Measurements from ENCODE around the gene PGM5.

The PGM5 gene

DNA sequence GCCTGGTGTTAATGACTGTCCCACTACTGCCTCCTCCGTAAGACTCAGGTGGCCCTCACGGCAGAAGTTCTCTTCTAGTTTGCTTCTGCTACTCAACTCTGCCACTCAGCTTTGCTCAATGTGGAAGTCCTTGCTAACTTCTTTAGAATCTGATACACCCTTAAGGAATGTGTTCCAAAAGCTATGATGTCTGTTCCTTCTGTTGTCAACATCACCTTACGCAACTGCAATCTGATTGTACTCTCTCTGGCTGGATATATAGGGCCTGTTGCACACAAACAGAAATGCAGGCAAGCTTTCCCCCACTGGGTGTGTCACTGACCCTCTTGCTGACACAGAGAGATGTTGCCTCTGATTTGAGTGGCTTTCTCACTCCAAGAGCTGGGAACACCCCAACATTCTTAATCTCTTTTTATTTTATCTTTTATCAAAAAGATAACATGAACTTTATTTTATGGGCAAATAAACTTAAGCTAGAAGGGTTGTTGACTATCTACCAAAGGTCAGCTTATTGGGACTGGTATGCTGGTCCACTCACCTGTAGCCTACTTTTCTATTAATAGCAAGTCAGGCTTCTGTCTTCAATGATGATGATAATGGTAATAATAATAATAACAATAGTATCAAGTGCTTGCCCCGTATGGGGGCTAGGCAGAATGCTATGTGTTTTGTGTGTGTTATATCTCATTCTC is 159.1 kb downstream of the PGM5 start:
- no peaks in the 10 kb centered on the region for H3K4me1 ChIP-seq (ENCODE audit: insufficient read depth, low read length, severe bottlenecking)
- no peak overlapping the region for H3K27ac ChIP-seq (ENCODE audit: low read depth, low read length, poor library complexity, severe bottlenecking)
- no peaks in the 10 kb centered on the region for H4K20me1 ChIP-seq (ENCODE audit: insufficient read depth, low read length)
- peaks cover 6% of the 10 kb centered on the region; the same call in 1 of the 2 replicates for H3K9me3 ChIP-seq (ENCODE audit: low read length)
- no peaks in the 10 kb centered on the region for H3F3A ChIP-seq (ENCODE audit: insufficient read depth, low read length)
- H3K9me2 ChIP-seq (ENCODE audit: low read depth, low read length), result no peaks in the 10 kb centered on the region
- no peaks in the 10 kb centered on the region for H3K27me3 ChIP-seq (ENCODE audit: insufficient read depth, low read length)
- H3K79me2 ChIP-seq (ENCODE audit: insufficient read depth, low read length), result no peaks in the 10 kb centered on the region
- H2AFZ ChIP-seq (ENCODE audit: low read length), result no peak overlapping the region
- H3K4me2 ChIP-seq (ENCODE audit: low read length), result no peak overlapping the region
- H3K4me3 ChIP-seq (ENCODE audit: low read depth, low read length, poor library complexity, severe bottlenecking), result no peak overlapping the region
- no peaks in the 10 kb centered on the region for H3K36me3 ChIP-seq (ENCODE audit: insufficient read depth, low read length)
- TF ChIP-seq CTCF (IDR thresholded peaks at IDR 0.05; ENCODE audit: low read length), result no peak
- TF ChIP-seq EZH2 (IDR thresholded peaks at IDR 0.05; ENCODE audit: borderline replicate concordance, low read length), result no peak
- no peak overlapping the region for H3K9ac ChIP-seq (ENCODE audit: low read length)

DNA sequence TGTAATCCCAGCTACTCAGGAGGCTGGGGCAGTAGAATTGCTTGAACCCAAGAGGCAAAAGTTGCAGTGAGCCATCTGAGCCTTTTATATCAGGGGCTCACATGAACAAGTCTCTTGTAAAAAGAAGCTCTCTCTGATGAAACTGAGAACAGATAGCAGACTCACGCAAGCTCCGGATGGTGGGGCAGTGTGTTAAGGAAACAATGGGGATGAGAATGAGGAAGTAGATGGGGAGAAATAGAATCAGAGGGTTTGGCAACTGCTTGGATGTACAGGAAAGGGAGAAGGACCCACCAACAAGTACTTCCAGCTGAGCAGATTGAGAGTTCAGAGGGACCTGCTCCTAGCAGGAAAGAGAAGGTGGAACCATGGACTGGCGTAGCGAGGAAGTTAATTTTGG is 165.7 kb downstream of the PGM5 start:
- no peak overlapping the region for H3K27ac ChIP-seq (ENCODE audit: low read depth, low read length, poor library complexity, severe bottlenecking)
- no peak overlapping the region for H3K9ac ChIP-seq (ENCODE audit: low read length)
- no peaks in the 10 kb centered on the region for H3K9me2 ChIP-seq (ENCODE audit: low read depth, low read length)
- no peak overlapping the region for H2AFZ ChIP-seq (ENCODE audit: low read length)
- no peak overlapping the region for H3K4me2 ChIP-seq (ENCODE audit: low read length)
- H3K4me3 ChIP-seq (ENCODE audit: low read depth, low read length, poor library complexity, severe bottlenecking), result no peak overlapping the region
- no peak for TF ChIP-seq EZH2 (IDR thresholded peaks at IDR 0.05; ENCODE audit: borderline replicate concordance, low read length)
- TF ChIP-seq CTCF (IDR thresholded peaks at IDR 0.05; ENCODE audit: low read length), result no peak
- no peaks in the 10 kb centered on the region for H3K4me1 ChIP-seq (ENCODE audit: insufficient read depth, low read length, severe bottlenecking)
- no peaks in the 10 kb centered on the region for H3K36me3 ChIP-seq (ENCODE audit: insufficient read depth, low read length)
- H4K20me1 ChIP-seq (ENCODE audit: insufficient read depth, low read length), result no peaks in the 10 kb centered on the region
- H3K9me3 ChIP-seq (ENCODE audit: low read length), result peaks cover 6% of the 10 kb centered on the region; the same call in 1 of the 2 replicates
- no peaks in the 10 kb centered on the region for H3K27me3 ChIP-seq (ENCODE audit: insufficient read depth, low read length)
- H3F3A ChIP-seq (ENCODE audit: insufficient read depth, low read length), result no peaks in the 10 kb centered on the region
- H3K79me2 ChIP-seq (ENCODE audit: insufficient read depth, low read length), result no peaks in the 10 kb centered on the region

DNA sequence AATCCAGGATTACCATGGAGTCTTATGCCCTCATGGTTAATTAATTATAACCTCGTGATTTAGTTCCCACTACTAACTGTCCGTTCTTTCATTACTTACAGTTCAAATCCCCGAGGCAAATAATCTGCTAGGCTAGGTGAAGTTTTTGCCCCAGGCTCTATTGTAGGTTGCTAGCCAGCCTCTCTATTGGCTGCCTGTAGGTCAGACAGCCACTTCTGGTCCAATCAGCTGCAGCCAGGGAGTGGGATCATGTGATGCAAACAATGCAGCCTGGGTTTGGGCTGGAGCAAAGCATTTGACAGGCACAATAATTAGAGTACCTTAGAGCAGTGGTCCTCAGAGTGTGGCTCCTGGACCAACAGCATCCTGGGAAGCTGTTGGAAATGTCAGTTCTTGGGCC is 166.5 kb downstream of the PGM5 start:
- H3K27ac ChIP-seq (ENCODE audit: low read depth, low read length, poor library complexity, severe bottlenecking), result no peak overlapping the region
- no peak overlapping the region for H3K9ac ChIP-seq (ENCODE audit: low read length)
- no peaks in the 10 kb centered on the region for H3K9me2 ChIP-seq (ENCODE audit: low read depth, low read length)
- no peak overlapping the region for H2AFZ ChIP-seq (ENCODE audit: low read length)
- no peak overlapping the region for H3K4me2 ChIP-seq (ENCODE audit: low read length)
- H3K9me3 ChIP-seq (ENCODE audit: low read length), result peaks cover 6% of the 10 kb centered on the region; the same call in 1 of the 2 replicates
- H3K4me1 ChIP-seq (ENCODE audit: insufficient read depth, low read length, severe bottlenecking), result no peaks in the 10 kb centered on the region
- no peaks in the 10 kb centered on the region for H4K20me1 ChIP-seq (ENCODE audit: insufficient read depth, low read length)
- no peaks in the 10 kb centered on the region for H3K79me2 ChIP-seq (ENCODE audit: insufficient read depth, low read length)
- H3K36me3 ChIP-seq (ENCODE audit: insufficient read depth, low read length), result no peaks in the 10 kb centered on the region
- no peak overlapping the region for H3K4me3 ChIP-seq (ENCODE audit: low read depth, low read length, poor library complexity, severe bottlenecking)
- TF ChIP-seq EZH2 (IDR thresholded peaks at IDR 0.05; ENCODE audit: borderline replicate concordance, low read length) (no peak), CTCF (IDR thresholded peaks at IDR 0.05; ENCODE audit: low read length) (no peak)
- H3K27me3 ChIP-seq (ENCODE audit: insufficient read depth, low read length), result no peaks in the 10 kb centered on the region
- no peaks in the 10 kb centered on the region for H3F3A ChIP-seq (ENCODE audit: insufficient read depth, low read length)
